ENCODE data around the gene TRIM66.

- TF ChIP-seq EP300 (IDR thresholded peaks at IDR 0.05; ENCODE audit: low read depth) (no peak), POLR2A (IDR thresholded peaks at IDR 0.05) (no peak), CTCF (IDR thresholded peaks at IDR 0.05) (no peak), POLR2AphosphoS5 (IDR thresholded peaks at IDR 0.05) (no peak)
Measured at GRCh38 chr11:8693010-8693551, 10.6 kb upstream of the TRIM66 start.
